Ishikawa (cell line): ENCODE measurements around the gene GPRIN2.

ENCODE experiments used
- EP300 ChIP-seq: IDR thresholded peaks from 2 replicates; pipeline ENCODE4 v1.6.1; 2012; ENCODE audit warnings: borderline replicate concordance
- RAD21 ChIP-seq: IDR thresholded peaks from 2 replicates; pipeline ENCODE4 v1.6.1; 2012; ENCODE audit warnings: low read depth
- TAF1 ChIP-seq: IDR thresholded peaks from 2 replicates; pipeline ENCODE4 v1.6.1; 2012; ENCODE audit warnings: low read depth, mild to moderate bottlenecking
- TEAD4 ChIP-seq: IDR thresholded peaks from 2 replicates; pipeline ENCODE4 v1.6.1; 2012
- TF ChIP-seq, protein P1 (sequence below): IDR thresholded peaks from 2 replicates; pipeline ENCODE4 v1.6.1; 2012; ENCODE audit warnings: low read depth, mild to moderate bottlenecking

- no peak for TF ChIP-seq RAD21
- no peak for TF ChIP-seq TAF1
- TF ChIP-seq EP300: no peak
- no peak for TF ChIP-seq TEAD4
- TF ChIP-seq, protein P1, sequence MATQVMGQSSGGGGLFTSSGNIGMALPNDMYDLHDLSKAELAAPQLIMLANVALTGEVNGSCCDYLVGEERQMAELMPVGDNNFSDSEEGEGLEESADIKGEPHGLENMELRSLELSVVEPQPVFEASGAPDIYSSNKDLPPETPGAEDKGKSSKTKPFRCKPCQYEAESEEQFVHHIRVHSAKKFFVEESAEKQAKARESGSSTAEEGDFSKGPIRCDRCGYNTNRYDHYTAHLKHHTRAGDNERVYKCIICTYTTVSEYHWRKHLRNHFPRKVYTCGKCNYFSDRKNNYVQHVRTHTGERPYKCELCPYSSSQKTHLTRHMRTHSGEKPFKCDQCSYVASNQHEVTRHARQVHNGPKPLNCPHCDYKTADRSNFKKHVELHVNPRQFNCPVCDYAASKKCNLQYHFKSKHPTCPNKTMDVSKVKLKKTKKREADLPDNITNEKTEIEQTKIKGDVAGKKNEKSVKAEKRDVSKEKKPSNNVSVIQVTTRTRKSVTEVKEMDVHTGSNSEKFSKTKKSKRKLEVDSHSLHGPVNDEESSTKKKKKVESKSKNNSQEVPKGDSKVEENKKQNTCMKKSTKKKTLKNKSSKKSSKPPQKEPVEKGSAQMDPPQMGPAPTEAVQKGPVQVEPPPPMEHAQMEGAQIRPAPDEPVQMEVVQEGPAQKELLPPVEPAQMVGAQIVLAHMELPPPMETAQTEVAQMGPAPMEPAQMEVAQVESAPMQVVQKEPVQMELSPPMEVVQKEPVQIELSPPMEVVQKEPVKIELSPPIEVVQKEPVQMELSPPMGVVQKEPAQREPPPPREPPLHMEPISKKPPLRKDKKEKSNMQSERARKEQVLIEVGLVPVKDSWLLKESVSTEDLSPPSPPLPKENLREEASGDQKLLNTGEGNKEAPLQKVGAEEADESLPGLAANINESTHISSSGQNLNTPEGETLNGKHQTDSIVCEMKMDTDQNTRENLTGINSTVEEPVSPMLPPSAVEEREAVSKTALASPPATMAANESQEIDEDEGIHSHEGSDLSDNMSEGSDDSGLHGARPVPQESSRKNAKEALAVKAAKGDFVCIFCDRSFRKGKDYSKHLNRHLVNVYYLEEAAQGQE: no peak
These were observed 5.4 kb downstream of the GPRIN2 start for GRCh38 chr10:46550795-46551700.
